SU-DHL-6 (cell line): ENCODE measurements around the gene CHD2.

Source experiments
- H2AFZ ChIP-seq: fragments of 200-600 bp; sonication (generic); 2 replicates; pipeline ENCODE4 v1.6.1; 2014; ENCODE audit warnings: low read depth, mild to moderate bottlenecking, moderate library complexity, mixed read lengths, antibody characterized with exemption, low read length; ENCODE audit not compliant: severe bottlenecking
- H3F3A ChIP-seq: fragments of 200-600 bp; shearing (Covaris generic); 2 replicates; pipeline ENCODE4 v1.6.0; 2016; ENCODE audit warnings: antibody characterized with exemption, mild to moderate bottlenecking; ENCODE audit not compliant: insufficient read depth
- H3K27ac ChIP-seq: fragments of 200-600 bp; sonication (generic); 2 replicates; pipeline ENCODE4 v1.5.1; 2016; ENCODE audit warnings: low read depth, mild to moderate bottlenecking, low read length, moderate library complexity, mixed read lengths
- H3K27me3 ChIP-seq: fragments of 200-600 bp; sonication (generic), shearing (Covaris generic); 2 replicates; pipeline ENCODE4 v1.6.0; 2014; ENCODE audit warnings: mild to moderate bottlenecking, low read length
- H3K36me3 ChIP-seq: fragments of 200-600 bp; sonication (generic); 2 replicates; pipeline ENCODE4 v1.6.1; 2014; ENCODE audit warnings: mild to moderate bottlenecking, low read length, mixed read lengths
- H3K4me2 ChIP-seq: fragments of 300-600, 200-600 bp; shearing (Covaris generic), sonication (generic); 2 replicates; pipeline ENCODE4 v1.6.0; 2014; ENCODE audit warnings: low read length, low read depth, mild to moderate bottlenecking; ENCODE audit not compliant: poor library complexity, severe bottlenecking
- H3K4me3 ChIP-seq: fragments of 200-600 bp; sonication (generic); 2 replicates; pipeline ENCODE4 v1.5.1; 2014; ENCODE audit warnings: antibody characterized with exemption, low read length, mild to moderate bottlenecking, mixed read lengths; ENCODE audit not compliant: insufficient read depth, poor library complexity, severe bottlenecking
- H3K79me2 ChIP-seq: fragments of 200-600 bp; sonication (generic); 2 replicates; pipeline ENCODE4 v1.6.1; 2014; ENCODE audit warnings: mild to moderate bottlenecking, low read length, moderate library complexity; ENCODE audit not compliant: insufficient read depth
- H3K9ac ChIP-seq: fragments of 200-600 bp; sonication (generic); 2 replicates; pipeline ENCODE4 v1.7.0; 2014; ENCODE audit warnings: mild to moderate bottlenecking, low read length
- H3K9me2 ChIP-seq: fragments of 200-600 bp; sonication (generic); replicated peaks from 2 replicates; pipeline ENCODE4 v1.6.1; 2014; ENCODE audit warnings: low read length; ENCODE audit not compliant: insufficient read depth
- H3K9me3 ChIP-seq: fragments of 200-600 bp; sonication (generic); 2 replicates; pipeline ENCODE4 v1.6.1; 2014; ENCODE audit warnings: low read length, mixed read lengths; ENCODE audit not compliant: insufficient read depth
- H4K20me1 ChIP-seq: fragments of 200-600 bp; sonication (generic); 2 replicates; pipeline ENCODE4 v1.6.1; 2014; ENCODE audit warnings: low read depth, mild to moderate bottlenecking, antibody characterized with exemption, low read length, moderate library complexity, mixed read lengths
- EZH2phosphoT487 ChIP-seq: fragments of 200-600 bp; sonication (generic), shearing (Covaris generic); conservative IDR thresholded peaks from 2 replicates; pipeline ENCODE4 v1.6.1; 2018; ENCODE audit warnings: mild to moderate bottlenecking, antibody characterized with exemption, low read length, moderate library complexity, mixed read lengths
- TF ChIP-seq, protein P1 (sequence below): fragments of 200-600 bp; sonication (generic); IDR thresholded peaks from one replicate; pipeline ENCODE4 v1.5.1; 2017; ENCODE audit warnings: antibody characterized with exemption, mild to moderate bottlenecking, low read length, moderate library complexity; ENCODE audit not compliant: insufficient read depth, poor library complexity, severe bottlenecking

Gene CHD2

DNA sequence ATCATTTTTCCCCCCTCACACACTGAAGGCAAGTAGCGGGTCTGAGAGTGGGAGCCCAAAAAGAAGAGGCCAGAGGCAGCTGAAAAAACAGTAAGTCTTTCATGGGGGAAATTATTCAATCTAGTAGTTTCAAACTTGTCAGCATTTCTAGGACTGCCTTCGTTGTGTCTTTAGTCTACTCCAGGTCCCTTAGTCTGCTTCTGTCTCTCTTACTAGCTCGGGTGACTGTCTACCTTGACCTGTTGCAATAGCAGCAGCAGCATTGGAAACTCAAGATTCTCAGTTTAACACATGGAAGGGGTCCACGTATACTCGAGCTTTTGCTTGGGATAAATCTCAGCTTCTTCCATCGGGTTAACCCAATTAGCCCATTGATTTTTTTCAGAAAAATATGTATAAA lies 28.9 kb downstream of the CHD2 start:
- no peaks in the 10 kb centered on the region for H3K27me3 ChIP-seq
- no peak overlapping the region for H2AFZ ChIP-seq
- no peaks in the 10 kb centered on the region for H3K9me3 ChIP-seq
- no peak overlapping the region for H3K4me3 ChIP-seq
- H3K27ac ChIP-seq, result no peak overlapping the region
- H4K20me1 ChIP-seq, result no peaks in the 10 kb centered on the region
- TF ChIP-seq, protein P1, sequence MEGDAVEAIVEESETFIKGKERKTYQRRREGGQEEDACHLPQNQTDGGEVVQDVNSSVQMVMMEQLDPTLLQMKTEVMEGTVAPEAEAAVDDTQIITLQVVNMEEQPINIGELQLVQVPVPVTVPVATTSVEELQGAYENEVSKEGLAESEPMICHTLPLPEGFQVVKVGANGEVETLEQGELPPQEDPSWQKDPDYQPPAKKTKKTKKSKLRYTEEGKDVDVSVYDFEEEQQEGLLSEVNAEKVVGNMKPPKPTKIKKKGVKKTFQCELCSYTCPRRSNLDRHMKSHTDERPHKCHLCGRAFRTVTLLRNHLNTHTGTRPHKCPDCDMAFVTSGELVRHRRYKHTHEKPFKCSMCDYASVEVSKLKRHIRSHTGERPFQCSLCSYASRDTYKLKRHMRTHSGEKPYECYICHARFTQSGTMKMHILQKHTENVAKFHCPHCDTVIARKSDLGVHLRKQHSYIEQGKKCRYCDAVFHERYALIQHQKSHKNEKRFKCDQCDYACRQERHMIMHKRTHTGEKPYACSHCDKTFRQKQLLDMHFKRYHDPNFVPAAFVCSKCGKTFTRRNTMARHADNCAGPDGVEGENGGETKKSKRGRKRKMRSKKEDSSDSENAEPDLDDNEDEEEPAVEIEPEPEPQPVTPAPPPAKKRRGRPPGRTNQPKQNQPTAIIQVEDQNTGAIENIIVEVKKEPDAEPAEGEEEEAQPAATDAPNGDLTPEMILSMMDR, result no peak
- no peak for TF ChIP-seq EZH2phosphoT487
- H3K9ac ChIP-seq, result no peak overlapping the region
- peaks cover 12% of the 10 kb centered on the region; the same call in 1 of the 2 replicates for H3F3A ChIP-seq
- peaks cover 33% of the 10 kb centered on the region for H3K79me2 ChIP-seq
- no peaks in the 10 kb centered on the region for H3K9me2 ChIP-seq
- H3K36me3 ChIP-seq, result peaks cover 67% of the 10 kb centered on the region
- no peak overlapping the region for H3K4me2 ChIP-seq

DNA sequence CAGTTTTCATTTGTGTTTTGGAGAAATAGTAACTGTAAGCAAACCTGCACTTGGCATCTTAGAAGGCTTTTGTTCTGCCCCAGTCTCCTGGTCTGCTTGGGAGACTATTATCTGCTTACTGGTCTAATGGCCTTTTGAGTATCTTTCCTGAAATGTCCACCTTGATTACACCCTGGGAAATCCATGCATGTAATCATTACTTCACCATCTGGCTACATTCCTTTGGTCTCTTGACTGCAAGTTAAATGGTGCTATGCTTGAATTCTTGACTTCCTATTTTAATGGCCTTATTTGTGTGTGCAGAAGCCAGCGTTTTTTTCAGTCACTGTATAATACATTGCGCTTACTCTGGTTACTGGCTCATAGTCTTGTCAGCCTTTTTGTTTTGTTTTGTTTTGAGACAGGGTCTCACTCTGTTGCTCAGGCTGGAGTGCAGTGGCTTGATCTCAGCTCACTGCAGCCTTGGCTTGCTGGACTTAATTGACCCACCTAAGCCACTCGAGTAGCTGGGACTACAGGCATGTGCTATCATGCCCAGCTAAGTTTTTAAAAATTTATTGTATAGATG lies 30.0 kb downstream of the CHD2 start:
- TF ChIP-seq EZH2phosphoT487, result no peak
- TF ChIP-seq, protein P1, result no peak
- Histone ChIP-seq H3K9me2 (no peaks in the 10 kb centered on the region), H3F3A (peaks cover 8% of the 10 kb centered on the region; the same call in 1 of the 2 replicates), H4K20me1 (no peaks in the 10 kb centered on the region), H2AFZ (no peak overlapping the region), H3K27me3 (no peaks in the 10 kb centered on the region), H3K9ac (no peak overlapping the region), H3K27ac (no peak overlapping the region), H3K4me3 (no peak overlapping the region), H3K9me3 (no peaks in the 10 kb centered on the region), H3K4me2 (no peak overlapping the region), H3K79me2 (peaks cover 29% of the 10 kb centered on the region), H3K36me3 (peaks cover 65% of the 10 kb centered on the region)

DNA sequence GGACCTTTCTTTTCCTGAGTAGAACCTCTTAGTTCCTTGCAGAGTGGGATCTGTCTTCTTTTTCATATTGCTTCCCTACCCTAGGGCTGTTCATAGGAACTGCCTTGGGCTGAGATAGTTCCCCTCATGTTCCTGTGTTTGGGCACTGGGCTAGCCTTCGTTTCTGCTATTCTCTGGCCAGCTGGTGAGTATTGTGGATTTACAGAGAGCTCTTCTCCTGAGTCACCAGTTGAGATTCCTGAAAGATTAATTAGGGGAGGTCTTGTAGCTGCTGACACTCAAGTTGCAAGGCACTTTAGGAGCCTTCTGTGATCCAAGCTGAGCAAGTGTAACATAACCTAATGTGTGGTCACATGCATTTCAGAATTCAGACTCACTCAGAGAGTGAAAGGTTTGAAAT lies 30.7 kb downstream of the CHD2 start:
- Histone ChIP-seq H3K27me3 (no peaks in the 10 kb centered on the region), H2AFZ (no peak overlapping the region), H3K4me3 (no peak overlapping the region), H3K9me3 (no peaks in the 10 kb centered on the region), H3K27ac (no peak overlapping the region), H4K20me1 (no peaks in the 10 kb centered on the region), H3K36me3 (peaks cover 60% of the 10 kb centered on the region), H3K9ac (no peak overlapping the region), H3K79me2 (peaks cover 30% of the 10 kb centered on the region), H3F3A (peaks cover 8% of the 10 kb centered on the region; the same call in 1 of the 2 replicates), H3K4me2 (no peak overlapping the region), H3K9me2 (no peaks in the 10 kb centered on the region)
- TF ChIP-seq, protein P1, result no peak
- no peak for TF ChIP-seq EZH2phosphoT487
